Adrenal gland (tissue), 5 donors: ENCODE data around the gene AGTPBP1.
"Not testable (repeated sequence)": the region's sequence is repeated elsewhere in the genome, so short reads cannot be mapped to it uniquely, and the experiment has no call there.

Experiments used
- POLR2A ChIP-seq, 2 donors: fragments of 450-650 bp; IDR thresholded peaks; one replicate each; pipeline ENCODE4 v1.6.1; 2017; ENCODE audit warnings: antibody characterized with exemption in 2 of 2, mild to moderate bottlenecking in 2 of 2, moderate library complexity in 1 of 2
- TF ChIP-seq, protein P1 (sequence below), 6 experiments: fragments of 450-650 bp in 4 of 6; fragments of 200-600 bp in 2 of 6; sonication (generic) in 1 of 6; IDR thresholded peaks; 1 replicate in 5 of 6; 2 replicates in 1 of 6; pipeline versions ENCODE4 v1.5.1 to v1.8.0; 2016 to 2021; ENCODE audit warnings: antibody characterized with exemption in 6 of 6, mild to moderate bottlenecking in 2 of 6, moderate library complexity in 1 of 6
- donor health status: DM: no; HTN: no; CAD: no.

DNA sequence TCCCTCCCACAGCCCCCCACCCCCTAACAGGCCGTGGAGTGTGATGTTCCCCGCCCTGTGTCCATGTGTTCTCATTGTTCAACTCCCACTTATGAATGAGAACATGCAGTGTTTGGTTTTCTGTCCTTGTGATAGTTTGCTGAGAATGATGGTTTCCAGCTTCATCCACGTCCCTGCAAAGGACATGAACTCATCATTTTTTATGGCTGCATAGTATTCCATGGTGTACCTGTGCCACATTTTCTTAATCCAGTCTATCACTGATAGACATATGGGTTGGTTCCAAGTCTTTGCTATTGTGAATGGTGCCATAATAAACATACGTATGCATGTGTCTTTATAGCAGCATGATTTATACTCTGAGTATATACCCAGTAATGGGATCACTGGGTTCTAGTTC lies 23.9 kb downstream of the AGTPBP1 start:
- TF ChIP-seq, protein P1, sequence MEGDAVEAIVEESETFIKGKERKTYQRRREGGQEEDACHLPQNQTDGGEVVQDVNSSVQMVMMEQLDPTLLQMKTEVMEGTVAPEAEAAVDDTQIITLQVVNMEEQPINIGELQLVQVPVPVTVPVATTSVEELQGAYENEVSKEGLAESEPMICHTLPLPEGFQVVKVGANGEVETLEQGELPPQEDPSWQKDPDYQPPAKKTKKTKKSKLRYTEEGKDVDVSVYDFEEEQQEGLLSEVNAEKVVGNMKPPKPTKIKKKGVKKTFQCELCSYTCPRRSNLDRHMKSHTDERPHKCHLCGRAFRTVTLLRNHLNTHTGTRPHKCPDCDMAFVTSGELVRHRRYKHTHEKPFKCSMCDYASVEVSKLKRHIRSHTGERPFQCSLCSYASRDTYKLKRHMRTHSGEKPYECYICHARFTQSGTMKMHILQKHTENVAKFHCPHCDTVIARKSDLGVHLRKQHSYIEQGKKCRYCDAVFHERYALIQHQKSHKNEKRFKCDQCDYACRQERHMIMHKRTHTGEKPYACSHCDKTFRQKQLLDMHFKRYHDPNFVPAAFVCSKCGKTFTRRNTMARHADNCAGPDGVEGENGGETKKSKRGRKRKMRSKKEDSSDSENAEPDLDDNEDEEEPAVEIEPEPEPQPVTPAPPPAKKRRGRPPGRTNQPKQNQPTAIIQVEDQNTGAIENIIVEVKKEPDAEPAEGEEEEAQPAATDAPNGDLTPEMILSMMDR (IDR thresholded peaks at IDR 0.05) = not testable (repeated sequence)
- not testable (repeated sequence) for TF ChIP-seq POLR2A (IDR thresholded peaks at IDR 0.05)
